Brain pericyte (primary cell): ENCODE results near the gene MADCAM1.
"Not testable (repeated sequence)": the region's sequence is repeated elsewhere in the genome, so short reads cannot be mapped to it uniquely, and the experiment has no call there.

Experiments
- DNase-seq: peaks from one replicate; pipeline ENCODE4 v3.0.0-alpha.2; 2012; ENCODE audit warnings: low read depth, low spot score

The MADCAM1 gene

DNA sequence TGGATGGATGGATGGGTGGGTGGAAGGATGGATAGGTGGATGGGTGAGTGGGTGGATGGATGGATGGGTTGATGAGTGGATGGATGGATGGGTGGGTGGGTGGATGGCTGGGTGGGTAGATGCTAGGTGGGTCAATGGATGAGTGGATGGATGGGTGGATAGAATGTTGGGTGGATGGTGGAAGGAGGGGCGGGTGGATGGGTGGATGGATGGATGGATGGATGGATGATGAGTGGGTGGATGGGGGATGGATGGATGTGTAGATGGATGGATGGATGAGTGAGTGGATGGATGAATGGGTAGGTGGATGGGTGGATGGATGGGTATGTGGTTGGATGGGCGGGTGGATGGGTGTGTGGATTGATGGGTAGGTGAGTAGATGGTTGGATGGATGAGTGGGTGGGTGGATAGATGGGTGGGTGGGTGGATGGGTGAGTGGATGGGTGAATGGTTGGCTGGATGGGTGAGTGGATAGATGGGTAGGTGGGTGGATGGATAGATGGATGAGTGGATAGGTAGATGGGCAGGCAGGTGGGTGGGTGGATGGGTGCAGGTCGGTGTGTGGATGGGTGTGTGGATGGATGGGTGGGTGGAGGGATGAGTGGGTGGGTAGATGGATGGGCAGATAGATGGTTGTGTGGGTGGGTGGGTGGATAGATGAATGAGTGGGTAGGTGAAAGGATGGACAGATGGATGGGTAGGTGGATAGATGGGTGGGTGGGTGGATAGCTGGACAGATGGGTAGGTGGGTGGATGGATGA lies 31.1 kb upstream of the MADCAM1 start:
- DNase-seq: no peak

DNA sequence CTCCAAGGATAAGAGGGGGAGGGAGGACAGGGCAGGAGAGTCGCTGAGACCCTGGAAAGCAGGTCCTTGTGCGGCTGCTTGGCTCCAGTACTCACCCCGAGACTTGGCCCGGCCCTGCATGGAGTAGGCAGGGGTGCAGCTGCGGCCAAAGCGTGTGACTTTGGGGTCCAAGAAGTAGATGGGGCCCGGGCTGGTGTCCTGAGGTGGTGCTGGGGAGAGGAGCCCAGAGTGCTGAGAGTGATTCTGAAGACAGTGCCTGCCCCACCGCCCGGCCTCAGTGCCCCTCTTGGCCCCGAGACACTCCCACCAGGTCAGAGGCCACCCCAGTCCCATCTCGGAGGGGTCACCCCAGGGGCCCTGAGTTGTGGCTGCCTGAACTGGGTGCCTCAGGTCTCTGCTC lies 28.7 kb upstream of the MADCAM1 start:
- DNase-seq: no peak

DNA sequence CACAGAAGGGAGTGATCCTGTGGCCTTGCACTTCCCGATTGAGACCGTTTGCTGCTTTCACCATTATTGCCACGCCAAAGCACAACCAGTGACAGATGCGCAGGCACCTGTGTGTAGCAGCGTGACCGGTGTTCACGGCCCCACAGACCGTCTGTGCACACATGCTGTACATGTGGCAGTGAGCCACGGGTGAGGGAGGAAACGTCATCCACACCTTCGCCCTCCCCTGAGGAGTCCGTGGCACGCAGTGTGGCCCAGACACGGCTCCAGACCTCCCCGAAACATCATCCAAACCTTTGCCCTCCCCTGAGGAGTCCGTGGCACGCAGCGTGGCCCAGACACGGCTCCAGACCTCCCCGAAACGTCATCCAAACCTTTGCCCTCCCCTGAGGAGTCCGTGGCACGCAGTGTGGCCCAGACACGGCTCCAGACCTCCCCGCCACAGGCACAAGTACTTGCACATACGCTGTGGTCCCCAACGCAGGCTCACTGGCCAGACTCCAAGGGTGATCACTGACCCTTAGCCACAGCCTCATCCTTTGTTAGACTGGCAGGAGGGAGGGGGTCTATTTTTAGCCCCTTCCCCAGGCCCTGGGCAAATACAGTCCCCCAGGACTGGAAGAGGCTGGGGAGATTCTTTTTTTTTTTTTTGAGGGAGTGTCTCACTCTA lies 27.6 kb upstream of the MADCAM1 start:
- DNase-seq: no peak

DNA sequence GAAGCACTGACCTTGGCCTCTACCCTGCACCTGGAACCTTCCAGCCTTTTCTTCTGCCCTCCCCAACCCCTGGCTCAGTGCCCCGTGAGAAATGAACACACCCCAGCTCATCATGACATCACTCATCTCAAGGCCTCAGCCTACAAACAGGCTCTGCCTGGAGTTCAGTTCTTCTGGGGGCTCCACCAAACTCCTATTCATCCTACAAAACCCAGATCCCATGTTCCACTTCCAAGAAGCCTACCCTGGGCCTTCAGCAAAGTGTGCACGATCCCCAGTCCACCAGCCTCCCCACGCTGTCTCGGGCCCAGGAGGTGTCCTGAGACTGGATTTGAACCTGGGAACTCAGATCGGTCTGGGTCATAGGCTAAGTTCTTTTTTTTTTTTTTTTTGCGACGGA lies 26.5 kb upstream of the MADCAM1 start:
- no peak for DNase-seq

DNA sequence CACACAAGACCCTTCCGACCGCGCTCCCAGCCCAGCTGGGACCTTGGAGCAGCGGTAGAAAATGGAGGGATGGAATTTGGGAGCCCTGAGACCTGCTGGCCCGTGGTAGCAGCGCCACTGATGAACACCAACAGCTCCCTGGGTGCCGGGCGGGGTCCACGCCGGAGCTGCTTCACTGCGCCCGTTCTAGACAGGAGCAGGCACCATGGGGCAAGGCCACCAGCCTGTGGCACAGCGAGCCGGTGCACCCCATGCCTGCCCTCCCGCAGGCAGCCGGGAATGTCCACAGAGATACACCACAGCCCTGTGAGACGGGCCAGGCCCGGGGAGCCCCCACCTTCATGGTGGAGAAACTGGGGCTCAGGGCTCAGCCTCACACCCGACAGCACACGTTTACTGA lies 25.6 kb upstream of the MADCAM1 start:
- no peak for DNase-seq

DNA sequence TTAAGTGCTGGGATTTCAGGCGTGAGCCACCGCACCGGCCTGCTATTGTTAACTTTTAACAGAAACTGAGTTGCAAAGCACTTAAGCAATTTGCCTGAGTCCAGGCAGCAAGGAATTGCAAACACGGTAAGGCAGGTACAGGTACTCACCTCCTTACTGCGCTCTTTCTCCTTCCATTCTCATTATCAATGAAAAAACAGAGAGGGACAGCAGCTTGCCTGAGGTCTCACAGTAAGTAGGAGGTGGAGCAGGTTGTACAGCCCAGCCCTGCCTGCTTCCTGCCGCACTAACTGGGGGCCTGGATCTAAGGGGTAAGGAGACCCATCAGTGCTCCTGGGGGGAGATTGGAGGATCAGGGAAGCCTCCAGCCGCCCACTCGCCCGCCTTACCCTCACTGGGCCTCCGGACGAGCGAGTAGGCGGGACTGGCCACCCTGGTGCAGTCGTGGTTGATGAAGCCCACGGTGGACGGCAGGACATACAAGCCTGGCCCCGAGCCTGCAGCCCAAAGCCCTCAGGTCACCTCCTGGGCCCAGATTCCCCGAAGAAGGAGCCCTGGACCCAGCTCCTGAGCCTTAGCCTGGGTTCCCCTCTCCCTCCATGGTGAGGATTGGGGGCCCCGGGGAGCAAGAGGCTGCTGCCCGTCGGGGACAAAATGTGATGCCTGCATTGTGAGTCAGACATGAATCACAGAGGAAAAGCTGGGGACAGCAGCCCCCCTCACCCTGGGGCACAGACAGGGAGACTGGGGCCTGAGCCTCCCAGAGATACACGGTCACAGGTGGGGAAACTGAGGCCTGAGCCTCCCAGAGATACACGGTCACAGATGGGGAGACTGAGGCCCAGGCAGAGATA lies 24.1 kb upstream of the MADCAM1 start:
- no peak for DNase-seq

DNA sequence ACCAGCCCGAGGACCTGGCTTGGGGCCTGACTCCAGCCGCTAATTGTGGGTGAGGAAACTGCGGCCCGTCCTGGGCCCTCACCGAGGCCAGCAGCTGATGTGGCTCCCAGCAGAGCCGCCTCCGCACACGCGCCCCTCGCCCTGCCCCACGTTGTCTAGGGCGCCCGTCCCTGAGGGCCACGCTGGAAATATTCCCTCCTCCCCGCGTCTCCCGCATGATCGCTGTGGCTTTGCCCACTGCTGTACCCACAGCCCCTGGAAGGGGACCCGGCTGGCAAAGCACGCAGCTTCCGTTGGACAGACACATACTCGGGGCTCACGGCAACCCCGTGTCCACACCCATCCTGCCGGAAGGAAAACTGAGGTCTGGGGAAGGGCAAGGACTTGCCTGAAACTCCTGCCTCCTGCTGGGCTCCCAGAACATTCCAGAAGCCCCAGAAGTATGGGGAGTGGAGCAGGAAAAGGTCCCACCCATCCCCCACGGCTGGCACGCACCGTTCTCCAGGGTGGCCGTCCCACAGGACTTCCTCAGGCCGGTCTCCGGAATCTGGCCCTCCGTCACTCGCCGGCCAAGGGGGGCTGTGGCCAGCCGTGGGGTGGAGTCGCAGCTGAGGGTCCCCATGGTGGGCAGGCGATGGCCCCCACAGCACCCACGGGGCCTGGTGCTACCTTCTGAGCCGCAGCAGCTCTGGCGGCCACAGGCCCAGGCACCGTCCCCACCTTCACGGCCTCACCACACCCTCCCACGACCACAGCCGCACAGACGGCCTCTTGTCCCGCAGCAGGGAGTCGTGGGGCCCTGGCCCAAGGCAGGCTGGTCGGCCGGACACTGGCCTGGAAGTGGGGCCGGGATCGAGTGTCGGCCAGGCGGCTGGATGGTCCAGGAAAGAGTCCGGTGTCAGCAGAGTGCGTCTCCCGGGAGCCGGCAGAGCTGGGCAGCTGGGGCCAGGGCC lies 21.9 kb upstream of the MADCAM1 start:
- no peak for DNase-seq

DNA sequence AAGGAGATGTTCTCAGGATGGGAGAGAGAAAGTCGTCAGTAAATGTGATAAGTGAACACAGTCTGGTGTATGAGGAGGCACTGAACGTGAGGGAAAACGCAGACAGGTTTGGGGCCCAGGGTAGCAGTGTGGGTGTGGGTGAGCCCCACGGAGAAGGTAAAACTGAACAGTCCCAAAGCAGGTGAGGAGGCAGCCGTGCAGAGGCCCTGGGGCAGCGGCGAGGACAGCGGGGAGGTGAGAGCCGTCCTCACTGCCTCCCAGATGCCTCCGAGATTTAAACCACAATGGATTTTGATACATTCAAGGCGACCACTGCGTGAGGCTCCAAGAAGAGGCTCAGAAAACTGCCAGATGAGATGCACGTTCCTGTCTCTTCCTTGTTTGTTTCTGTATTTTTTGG lies 20.9 kb upstream of the MADCAM1 start:
- DNase-seq: no peak

DNA sequence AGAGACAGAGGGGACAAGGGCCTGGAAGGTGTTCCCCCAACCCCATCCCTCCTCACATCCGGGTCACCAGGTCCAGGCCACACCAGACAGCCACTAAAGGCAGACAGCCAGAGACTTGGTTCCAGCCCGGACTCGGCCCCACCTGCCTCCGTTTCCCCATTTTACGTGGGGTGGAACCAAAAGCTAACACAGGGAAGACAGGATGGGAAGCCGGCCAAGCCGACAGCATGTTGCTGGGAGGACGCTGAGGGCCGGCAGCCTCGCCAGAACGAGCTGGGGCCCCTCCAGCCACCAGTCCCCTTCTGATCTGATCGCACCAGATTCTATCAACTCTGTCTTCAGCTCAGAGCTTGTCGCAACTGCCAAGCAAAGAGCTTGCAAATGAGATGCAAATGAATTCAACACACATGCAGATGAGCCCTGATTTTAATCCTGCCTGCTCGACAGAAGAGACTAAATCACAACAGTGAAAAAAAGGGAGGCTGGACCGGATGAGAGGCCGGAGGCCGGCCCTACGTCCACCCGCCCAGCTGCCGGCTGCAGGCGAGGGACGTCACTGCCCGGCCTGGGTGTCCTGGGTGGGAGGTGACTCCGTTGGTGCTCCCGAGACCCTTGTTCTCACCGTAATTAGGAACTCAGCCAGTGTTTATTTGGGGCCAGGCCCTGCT lies 17.9 kb upstream of the MADCAM1 start:
- no peak for DNase-seq

DNA sequence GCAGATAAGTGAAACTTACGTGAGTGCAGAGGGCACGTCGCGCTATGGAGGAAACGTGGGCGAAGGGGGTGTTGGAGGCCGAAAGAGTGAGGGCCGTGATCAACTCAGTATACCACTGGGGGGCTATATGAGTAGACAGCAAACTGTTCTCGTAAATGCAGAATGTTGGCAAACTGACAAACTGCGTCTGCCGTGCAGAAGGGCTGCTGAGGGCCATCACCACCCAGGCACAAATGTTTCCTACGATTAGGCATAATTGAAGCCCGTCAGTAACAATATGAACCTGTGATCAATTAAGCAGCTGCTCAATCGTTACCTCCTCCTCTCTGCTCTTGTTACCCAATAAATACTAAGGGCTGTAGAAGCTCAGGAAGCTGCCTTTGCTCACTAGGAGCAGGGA lies 17.3 kb upstream of the MADCAM1 start:
- no peak for DNase-seq

DNA sequence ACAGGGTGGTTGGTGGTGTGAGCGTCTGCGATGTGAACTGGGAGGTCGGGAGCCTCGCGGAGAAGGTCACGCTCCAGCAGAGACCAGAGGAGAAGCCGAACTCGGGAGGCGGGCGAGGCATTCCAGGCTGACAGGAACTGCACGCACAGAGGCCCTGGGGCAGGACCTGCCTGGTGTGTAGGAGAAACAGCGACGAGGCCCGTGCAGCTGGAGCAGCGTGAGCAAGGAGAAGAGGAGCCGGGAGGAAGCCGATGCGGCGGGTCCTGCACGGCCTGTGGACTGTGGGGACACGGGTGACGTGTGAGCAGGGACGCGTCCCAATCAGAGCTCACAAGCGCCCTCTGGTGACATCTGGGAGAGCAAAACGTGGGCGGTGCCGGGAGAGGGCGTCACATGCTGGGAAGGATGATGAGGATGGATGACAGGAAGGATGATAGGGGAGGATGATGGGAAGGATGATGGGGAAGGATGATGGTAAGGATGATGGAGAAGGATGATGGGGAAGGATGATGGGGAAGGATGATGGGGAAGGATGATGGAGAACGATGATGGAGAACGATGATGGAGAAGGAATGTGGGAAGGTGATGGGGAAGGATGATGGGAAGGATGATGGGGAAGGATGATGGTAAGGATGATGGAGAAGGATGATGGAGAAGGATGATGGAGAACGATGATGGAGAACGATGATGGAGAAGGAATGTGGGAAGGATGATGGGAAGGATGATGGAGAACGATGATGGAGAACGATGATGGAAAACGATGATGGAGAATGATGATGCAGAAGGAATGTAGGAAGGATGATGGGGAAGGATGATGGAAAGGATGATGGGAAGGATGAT lies 16.1 kb upstream of the MADCAM1 start:
- DNase-seq: no peak

DNA sequence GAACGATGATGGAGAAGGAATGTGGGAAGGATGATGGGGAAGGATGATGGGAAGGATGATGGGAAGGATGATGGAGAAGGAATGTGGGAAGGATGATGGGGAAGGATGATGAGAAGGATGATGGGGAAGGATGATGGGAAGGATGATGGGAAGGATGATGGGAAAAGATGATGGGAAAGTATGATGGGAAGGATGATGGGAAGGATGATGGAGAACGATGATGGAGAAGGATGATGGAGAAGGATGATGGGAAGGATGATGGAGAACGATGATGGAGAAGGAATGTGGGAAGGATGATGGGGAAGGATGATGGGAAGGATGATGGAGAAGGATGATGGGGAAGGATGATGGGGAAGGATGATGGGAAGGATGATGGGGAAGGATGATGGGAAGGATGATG lies 15.2 kb upstream of the MADCAM1 start:
- not testable (repeated sequence) for DNase-seq

DNA sequence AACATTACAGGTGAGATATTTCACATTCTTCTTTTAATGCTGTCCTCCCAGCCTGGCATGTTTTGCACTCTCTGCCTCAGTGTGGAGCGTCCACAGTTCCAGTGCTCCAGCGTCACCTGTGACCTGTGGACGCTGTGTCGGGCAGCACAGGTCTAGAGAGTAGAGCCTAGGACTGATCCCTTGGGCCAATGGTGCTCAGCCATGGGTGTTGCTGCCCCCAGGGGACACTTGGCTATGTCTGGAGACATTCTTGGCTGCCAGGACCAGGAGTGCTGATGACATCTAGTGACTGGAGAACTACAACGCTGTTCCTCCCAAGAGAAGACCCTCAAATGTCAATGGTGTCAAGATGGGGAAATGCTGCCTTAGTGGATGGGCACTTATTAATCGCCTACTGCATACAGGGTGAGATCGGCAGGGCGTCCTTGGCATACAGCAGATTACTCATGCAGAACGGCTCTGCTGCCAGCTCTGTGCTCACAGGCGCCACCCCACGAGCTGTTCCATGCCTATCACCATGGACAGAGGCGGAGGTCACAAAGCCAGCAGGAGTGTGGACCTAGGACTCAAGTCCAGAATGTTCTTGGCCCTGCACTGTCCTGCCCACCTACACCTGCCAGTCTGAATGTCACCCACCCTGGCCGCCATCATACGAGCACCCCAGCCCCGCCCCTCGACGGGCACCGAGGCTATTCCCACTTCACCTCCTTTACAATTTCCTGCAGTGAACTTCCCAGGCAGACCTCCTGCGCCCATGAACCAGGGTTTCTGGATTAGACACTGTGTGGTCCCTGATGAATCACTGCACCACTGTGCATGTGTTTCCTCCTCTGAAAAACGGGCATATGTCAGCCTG lies 13.9 kb upstream of the MADCAM1 start:
- no peak for DNase-seq

DNA sequence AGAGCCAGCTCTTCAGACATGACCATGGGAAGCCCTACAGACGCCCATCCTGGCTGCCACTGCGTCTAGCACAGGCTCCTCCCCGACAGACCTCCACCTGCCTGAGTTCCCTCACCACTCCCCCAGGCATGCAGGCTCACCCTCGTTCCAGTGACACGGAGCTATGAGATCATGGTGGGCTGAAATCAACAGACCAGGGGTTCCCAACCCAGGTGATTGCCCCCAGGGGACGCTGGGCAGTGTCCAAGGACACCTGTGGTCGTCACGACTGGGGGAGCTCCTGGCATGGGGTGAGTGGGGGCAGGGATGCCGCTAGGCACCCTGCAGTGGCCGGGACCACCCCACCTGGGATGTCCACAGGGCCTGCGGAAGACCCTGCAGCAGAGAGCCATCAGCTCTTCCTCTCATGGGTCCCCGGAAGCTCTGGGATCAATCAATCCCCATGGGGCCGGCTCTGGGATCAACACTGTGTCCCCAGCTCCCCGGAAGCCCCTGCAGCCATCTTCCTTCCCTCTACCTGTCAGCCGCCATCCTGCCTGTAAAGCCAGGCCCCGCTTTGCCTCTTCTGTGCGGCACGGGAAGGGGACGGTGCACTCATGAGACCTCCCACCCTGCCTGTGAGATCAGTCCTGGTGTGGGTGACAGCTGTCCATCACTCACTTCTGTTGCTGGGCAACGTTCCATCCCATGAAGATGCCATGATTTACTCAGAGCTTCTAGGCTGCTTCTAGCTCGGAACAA lies 12.8 kb upstream of the MADCAM1 start:
- no peak for DNase-seq

DNA sequence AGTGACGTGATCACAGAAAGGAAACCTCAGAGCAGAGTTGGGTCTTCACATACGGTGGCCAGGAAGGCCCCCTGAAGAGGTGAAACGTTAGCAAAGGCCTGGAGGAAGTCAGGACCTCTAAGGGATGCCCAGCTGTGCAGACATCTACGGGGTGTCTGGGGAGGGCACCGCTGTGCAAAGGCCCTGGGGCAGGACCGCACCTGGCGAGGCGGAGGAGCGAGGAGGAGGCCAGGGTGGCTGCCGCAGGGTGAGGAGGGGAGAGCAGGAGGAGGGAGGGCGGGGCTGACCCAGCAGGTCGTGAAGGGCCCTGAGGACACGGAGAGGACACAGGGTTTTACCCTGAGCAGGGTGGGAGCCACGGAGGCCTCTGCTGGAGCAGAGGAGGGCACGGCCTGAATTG lies 11.8 kb upstream of the MADCAM1 start:
- no peak for DNase-seq

DNA sequence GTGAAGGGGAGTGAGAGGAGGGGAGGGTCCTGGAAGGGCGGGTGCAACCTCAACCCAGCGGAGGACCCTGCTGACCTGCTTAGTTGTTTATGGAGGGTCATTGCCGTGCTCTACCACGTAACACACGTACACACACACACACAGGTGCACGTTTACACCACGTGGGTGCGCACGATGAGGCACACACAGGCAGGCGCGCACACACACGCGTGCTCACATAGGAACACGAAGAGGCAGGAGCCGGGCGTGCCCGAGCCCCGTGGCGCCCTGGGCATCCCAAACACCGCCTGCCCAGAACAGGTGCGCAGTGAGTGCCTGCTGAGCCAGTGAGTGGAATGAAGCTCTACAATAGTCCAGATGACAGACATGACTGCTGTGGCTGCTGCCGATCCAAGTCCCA lies 11.2 kb upstream of the MADCAM1 start:
- no peak for DNase-seq

DNA sequence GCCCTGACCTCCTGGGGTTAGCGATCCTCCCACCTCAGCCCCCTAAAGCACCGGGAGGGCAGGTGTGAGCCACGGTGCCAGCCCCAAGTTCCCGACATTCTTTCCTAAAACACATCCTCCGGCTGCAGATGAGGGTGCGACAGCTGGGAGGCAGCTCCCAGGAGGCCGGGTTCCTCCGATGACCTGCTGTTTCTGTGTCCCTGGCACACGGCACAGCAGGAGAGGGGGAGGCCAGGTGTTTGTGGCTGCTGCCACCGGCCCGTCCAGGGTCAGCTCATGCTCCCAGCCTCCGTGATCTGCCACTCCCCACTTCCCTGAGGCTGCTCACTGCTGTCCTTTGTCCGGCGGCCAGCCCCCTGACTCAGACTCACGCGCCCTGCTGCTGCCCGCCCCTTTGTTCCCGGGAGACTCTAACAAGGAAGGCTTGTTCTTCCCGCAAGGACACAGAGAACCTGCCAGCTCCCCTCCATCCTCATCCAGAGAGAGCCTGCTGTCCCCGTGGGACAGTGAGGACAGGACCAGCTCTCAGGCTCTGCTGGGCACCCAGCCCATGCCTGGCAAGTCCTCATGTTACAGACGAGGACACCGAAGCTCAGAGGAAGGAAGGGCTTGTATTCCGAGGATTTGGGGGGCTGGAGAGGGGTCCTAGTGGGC lies 10.6 kb upstream of the MADCAM1 start:
- DNase-seq: no peak
